B cell (primary cell): Measurements from ENCODE around the gene XAGE1B.
"Not testable (repeated sequence)": the region's sequence is repeated elsewhere in the genome, so short reads cannot be mapped to it uniquely, and the experiment has no call there.

Experiments used
- EZH2 ChIP-seq: IDR thresholded peaks from 2 replicates; pipeline ENCODE4 v1.6.1; 2012; ENCODE audit warnings: borderline replicate concordance, low read depth, mild to moderate bottlenecking, moderate library complexity, low read length; ENCODE audit not compliant: insufficient read depth, poor library complexity, severe bottlenecking
- TF ChIP-seq, protein P1 (sequence below): fragments of 200-600 bp; IDR thresholded peaks from one replicate; pipeline ENCODE4 v1.8.0; 2022; ENCODE audit warnings: antibody characterized with exemption, mild to moderate bottlenecking

DNA sequence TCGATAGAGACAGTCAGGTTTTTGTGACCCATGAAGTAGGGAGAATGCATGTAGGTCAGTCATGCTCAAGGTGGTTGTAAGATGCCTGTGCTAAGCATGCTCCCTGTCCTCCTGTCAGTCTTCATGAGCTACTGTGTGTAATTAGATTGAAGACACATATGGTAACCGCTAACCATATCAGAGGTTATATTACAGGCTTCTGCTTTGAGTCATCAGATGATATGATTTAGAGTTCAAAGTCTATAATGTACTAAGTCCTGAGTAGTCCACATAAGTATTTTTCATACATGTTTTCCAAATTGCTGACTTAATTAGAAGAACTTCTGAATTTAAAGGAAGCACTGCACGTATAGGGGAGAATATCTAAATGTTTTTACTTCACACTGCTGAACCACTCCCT is 31.9 kb upstream of the XAGE1B start:
- TF ChIP-seq, protein P1, sequence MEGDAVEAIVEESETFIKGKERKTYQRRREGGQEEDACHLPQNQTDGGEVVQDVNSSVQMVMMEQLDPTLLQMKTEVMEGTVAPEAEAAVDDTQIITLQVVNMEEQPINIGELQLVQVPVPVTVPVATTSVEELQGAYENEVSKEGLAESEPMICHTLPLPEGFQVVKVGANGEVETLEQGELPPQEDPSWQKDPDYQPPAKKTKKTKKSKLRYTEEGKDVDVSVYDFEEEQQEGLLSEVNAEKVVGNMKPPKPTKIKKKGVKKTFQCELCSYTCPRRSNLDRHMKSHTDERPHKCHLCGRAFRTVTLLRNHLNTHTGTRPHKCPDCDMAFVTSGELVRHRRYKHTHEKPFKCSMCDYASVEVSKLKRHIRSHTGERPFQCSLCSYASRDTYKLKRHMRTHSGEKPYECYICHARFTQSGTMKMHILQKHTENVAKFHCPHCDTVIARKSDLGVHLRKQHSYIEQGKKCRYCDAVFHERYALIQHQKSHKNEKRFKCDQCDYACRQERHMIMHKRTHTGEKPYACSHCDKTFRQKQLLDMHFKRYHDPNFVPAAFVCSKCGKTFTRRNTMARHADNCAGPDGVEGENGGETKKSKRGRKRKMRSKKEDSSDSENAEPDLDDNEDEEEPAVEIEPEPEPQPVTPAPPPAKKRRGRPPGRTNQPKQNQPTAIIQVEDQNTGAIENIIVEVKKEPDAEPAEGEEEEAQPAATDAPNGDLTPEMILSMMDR = not testable (repeated sequence)
- TF ChIP-seq EZH2 = not testable (repeated sequence)
